ENCODE results near the gene CPHXL.

CPHXL gene

DNA sequence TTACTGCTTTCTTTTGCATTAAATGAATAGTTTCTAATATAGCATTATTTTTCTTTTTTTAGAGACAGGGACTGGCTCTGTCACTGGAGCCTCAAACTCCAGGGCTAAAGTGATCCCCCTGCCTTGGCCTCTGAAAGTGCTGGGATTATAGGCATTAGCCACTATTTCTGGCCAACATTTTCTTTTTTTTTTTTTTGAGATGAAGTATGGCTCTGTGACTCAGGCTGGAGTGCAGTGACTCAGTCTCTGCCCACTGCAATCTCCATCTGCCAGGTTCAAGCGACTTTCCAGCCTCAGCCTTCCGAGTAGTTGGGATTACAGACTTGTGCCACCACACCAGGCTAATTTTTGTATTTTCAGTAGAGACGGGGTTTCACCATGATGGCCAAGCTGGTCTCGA, 23.0 kb downstream of the CPHXL start:
- DNase-seq (ENCODE audit: extremely low read depth, low read depth): no peak
- TF ChIP-seq, protein P1, sequence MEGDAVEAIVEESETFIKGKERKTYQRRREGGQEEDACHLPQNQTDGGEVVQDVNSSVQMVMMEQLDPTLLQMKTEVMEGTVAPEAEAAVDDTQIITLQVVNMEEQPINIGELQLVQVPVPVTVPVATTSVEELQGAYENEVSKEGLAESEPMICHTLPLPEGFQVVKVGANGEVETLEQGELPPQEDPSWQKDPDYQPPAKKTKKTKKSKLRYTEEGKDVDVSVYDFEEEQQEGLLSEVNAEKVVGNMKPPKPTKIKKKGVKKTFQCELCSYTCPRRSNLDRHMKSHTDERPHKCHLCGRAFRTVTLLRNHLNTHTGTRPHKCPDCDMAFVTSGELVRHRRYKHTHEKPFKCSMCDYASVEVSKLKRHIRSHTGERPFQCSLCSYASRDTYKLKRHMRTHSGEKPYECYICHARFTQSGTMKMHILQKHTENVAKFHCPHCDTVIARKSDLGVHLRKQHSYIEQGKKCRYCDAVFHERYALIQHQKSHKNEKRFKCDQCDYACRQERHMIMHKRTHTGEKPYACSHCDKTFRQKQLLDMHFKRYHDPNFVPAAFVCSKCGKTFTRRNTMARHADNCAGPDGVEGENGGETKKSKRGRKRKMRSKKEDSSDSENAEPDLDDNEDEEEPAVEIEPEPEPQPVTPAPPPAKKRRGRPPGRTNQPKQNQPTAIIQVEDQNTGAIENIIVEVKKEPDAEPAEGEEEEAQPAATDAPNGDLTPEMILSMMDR (IDR thresholded peaks at IDR 0.05; ENCODE audit: low read depth, low read length): no peak

DNA sequence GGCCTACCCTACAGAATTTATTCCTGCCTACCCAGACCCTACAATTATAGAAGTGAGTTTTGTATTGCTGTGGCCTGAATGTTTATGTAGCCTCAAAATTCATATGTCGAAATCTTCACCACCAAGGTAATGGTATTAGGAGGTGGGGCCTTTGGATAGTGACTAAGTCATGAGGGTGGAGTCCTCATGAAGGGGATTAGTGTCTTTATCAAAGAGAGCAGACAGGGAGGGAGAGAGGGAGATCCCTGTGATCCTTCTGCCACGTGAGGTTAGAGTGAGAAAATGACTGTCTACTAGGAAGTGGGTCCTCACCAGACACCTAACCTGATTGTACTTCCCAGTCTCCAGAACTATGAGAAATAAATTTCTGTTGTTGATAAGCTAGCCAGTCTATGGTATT, 24.0 kb downstream of the CPHXL start:
- no peak for DNase-seq (ENCODE audit: extremely low read depth, low read depth)
- TF ChIP-seq, protein P1 (IDR thresholded peaks at IDR 0.05; ENCODE audit: low read depth, low read length): no peak

DNA sequence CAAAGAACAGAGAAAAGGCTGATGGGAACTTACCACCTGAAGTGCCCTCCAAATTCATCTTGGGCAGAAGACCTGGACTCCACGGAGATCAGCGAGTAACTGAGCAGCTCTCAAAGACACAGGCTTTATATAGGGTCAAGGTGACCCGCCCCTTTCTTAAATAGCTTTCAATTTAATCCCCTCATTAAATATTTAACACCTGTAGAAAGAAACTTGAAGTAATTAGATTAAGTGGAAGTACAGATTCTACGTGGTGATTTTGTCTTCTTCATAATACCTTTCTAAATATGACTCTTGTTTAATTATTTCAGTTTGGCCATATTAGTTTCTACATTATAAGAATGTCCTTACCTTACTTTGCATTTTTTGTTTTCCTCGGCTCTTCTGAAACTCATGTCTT, 24.9 kb downstream of the CPHXL start, which contains the start of gene DUXB:
DUXB (minus strand) TSS at position 101 of the 400 bp plus-strand sequence; CDS start at position 58, 43 bp downstream.
- TF ChIP-seq, protein P1 (IDR thresholded peaks at IDR 0.05; ENCODE audit: low read depth, low read length): no peak
- no peak for DNase-seq (ENCODE audit: extremely low read depth, low read depth)

DNA sequence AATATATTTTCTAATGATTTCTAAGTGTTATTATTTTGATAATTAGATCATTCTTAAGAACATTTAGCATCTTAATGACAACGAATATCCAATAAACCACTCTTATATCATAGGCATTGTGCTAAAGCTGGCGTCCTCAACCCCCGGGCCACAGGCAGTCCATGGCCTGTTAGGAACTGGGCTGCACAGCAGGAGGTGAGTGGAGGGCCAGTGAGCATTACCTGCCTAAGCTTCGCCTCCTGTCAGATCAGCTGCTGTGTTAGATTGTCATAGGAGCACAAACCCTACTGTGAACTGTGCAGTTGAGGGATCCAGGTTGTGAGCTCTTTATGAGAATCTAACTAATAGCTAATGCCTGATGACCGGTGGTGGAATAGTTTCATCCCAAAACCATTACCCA, 28.7 kb downstream of the CPHXL start:
- DNase-seq (ENCODE audit: extremely low read depth, low read depth): no peak
- TF ChIP-seq, protein P1 (IDR thresholded peaks at IDR 0.05; ENCODE audit: low read depth, low read length): no peak

DNA sequence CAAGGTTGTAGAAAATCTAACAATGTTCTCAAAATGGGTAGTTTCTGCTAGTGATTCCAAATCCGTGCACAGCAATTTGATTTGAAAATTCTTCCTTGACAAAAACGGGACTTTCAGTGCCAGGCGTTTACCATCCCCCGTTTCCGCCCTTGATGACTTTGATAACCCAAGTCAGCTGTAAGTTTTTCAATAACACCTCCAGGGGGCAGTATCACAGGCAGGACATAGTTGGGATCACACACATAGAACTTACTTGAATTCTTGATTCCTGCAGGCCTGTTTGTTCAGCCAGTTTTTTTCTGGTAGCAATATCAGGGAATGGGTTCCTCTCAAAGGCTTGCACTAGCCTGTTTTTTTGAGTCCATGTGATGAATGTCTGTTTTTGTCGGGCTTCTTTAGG, 30.6 kb downstream of the CPHXL start:
- DNase-seq (ENCODE audit: extremely low read depth, low read depth): no peak
- TF ChIP-seq, protein P1 (IDR thresholded peaks at IDR 0.05; ENCODE audit: low read depth, low read length): no peak

DNA sequence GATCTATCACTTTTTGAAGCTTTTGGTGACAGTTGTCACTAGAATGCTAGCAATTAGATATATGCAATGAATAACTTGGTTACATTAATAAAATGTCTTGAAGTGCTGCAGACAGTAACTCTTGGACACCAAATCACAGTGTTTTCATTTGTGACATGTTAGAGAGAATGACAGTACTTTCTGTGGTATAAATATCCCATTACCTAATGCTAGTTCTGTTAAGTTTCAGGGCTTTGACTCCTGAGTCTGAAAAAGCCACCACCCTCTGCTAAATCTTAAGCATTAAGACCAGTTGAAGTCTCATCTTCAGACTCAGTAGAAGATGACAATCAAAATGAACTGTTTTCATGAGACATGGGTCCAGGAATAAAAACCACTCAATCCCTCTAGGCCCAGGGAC, 38.9 kb downstream of the CPHXL start:
- DNase-seq (ENCODE audit: extremely low read depth, low read depth): no peak
- TF ChIP-seq, protein P1 (IDR thresholded peaks at IDR 0.05; ENCODE audit: low read depth, low read length): no peak

DNA sequence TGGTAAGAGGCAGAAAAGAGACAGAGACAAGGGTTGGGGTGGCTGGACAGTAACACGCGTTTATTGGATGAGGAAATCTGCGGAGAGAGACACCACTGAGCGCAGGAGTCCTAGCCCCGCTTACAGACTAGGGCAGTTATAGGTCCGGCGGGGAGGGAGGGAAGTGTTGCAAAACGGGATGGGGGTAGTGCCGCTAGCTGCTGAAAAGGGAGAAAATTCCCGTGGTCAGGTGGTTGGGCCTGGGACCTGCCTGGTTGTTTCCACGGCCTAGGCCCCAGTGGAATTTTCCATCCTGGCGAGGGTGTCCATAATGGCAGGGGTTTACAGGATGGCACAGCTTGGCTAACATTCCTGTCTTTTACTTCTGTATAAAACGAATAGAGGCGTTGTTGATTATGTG, 44.0 kb downstream of the CPHXL start:
- TF ChIP-seq, protein P1 (IDR thresholded peaks at IDR 0.05; ENCODE audit: low read depth, low read length): no peak
- DNase-seq (ENCODE audit: extremely low read depth, low read depth): no peak
